DMS53 treated with DMSO at 0.1 percent for 48 hours (cell line): ENCODE measurements around the gene ACVR2A.

ENCODE experiments used
- DNase-seq: peaks from one replicate; lab custom pipeline; 2025; ENCODE audit not compliant: unreplicated experiment; lab: John Stamatoyannopoulos, UW

Gene ACVR2A

GRCh38 chr2:147854557-147855134, 9.8 kb downstream of the ACVR2A start:
- no peak for DNase-seq

GRCh38 chr2:147855316-147855715, 10.5 kb downstream of the ACVR2A start:
- no peak for DNase-seq

- no peak for DNase-seq
These were observed 11.1 kb downstream of the ACVR2A start for GRCh38 chr2:147855977-147856376.

GRCh38 chr2:147860009-147860408, 15.2 kb downstream of the ACVR2A start:
- DNase-seq, result no peak

- no peak for DNase-seq
These were observed 18.2 kb downstream of the ACVR2A start for GRCh38 chr2:147862859-147863516.

- no peak for DNase-seq
These were observed 19.0 kb downstream of the ACVR2A start for GRCh38 chr2:147863835-147864234.

- no peak for DNase-seq
These were observed 20.7 kb downstream of the ACVR2A start for GRCh38 chr2:147865560-147865959.

- no peak for DNase-seq
These were observed 22.2 kb downstream of the ACVR2A start for GRCh38 chr2:147867050-147867449.

GRCh38 chr2:147869934-147870333, 25.1 kb downstream of the ACVR2A start:
- DNase-seq, result no peak

- no peak for DNase-seq
These were observed 28.1 kb downstream of the ACVR2A start for GRCh38 chr2:147872967-147873366.

GRCh38 chr2:147873859-147874483, 29.1 kb downstream of the ACVR2A start:
- no peak for DNase-seq

GRCh38 chr2:147879846-147880245, 35.0 kb downstream of the ACVR2A start:
- DNase-seq, result no peak

- DNase-seq, result no peak
These were observed 37.8 kb downstream of the ACVR2A start for GRCh38 chr2:147882631-147883030.

GRCh38 chr2:147884830-147885229, 40.0 kb downstream of the ACVR2A start:
- DNase-seq, result no peak

- DNase-seq, result no peak
These were observed 41.3 kb downstream of the ACVR2A start for GRCh38 chr2:147886136-147886535.

- DNase-seq, result no peak
These were observed 43.9 kb downstream of the ACVR2A start for GRCh38 chr2:147888680-147889079.

- DNase-seq, result peak; percentile 2
These were observed 59.2 kb downstream of the ACVR2A start for GRCh38 chr2:147904051-147904450.

- no peak for DNase-seq
These were observed 64.3 kb downstream of the ACVR2A start for GRCh38 chr2:147909178-147909577.

- DNase-seq, result peak; percentile 1
These were observed 66.2 kb downstream of the ACVR2A start for GRCh38 chr2:147910990-147911473.

- DNase-seq, result no peak
These were observed 69.1 kb downstream of the ACVR2A start for GRCh38 chr2:147913701-147914480.

GRCh38 chr2:147916067-147916466, 71.2 kb downstream of the ACVR2A start:
- DNase-seq, result no peak

- DNase-seq, result no peak
These were observed 71.9 kb downstream of the ACVR2A start for GRCh38 chr2:147916723-147917122.
